Measurements from ENCODE around the gene ENPP3.

The ENPP3 gene

DNA sequence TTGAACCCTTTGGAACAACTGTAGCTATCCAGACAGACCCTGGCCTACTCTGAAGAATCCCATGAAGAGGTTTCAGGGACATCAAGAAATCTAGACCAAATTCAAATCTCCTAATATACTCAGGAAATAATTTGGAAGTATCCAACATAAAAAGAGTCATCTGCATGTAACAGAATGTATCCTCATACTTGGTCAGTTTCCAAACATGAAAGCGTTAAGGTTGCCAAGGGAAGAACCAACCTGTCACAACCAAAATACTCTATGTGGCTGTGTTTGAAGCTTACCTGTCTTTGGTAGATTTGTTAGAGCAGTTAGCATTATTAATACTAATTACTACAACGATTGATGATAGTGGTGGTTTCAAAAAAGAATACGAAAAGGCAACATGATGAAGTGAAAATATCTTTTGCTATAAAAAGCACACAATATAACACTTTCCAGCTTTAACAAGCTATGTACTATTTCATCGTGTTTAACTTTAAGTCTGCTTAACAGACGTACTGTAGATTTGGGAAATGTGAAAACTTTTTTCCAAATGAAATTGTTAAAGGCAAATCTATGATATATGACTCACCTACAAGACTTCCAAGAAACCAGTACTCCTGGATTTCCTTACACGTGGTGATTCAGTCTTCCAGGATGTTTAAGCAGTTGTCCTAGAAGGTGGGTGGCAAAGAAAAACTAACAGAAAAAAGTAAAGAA, 124.1 kb downstream of the ENPP3 start:
- no peaks in the 10 kb centered on the region for H3K36me3 ChIP-seq (ENCODE audit: low read depth)
- H3K27ac ChIP-seq (ENCODE audit: poor library complexity, severe bottlenecking) = no peak overlapping the region
- ATAC-seq (ENCODE audit: low read depth) (peak; percentile 83), DNase-seq (ENCODE audit: low spot score) (no peak)
- H3K4me3 ChIP-seq (ENCODE audit: severe bottlenecking) = no peak overlapping the region
- H3K4me1 ChIP-seq (ENCODE audit: insufficient read depth, poor library complexity, severe bottlenecking) = no peaks in the 10 kb centered on the region
- no peaks in the 10 kb centered on the region for H3K9me3 ChIP-seq (ENCODE audit: severe bottlenecking)
- H3K27me3 ChIP-seq (ENCODE audit: insufficient read depth, poor library complexity, severe bottlenecking) = no peaks in the 10 kb centered on the region
- TF ChIP-seq, protein P1, sequence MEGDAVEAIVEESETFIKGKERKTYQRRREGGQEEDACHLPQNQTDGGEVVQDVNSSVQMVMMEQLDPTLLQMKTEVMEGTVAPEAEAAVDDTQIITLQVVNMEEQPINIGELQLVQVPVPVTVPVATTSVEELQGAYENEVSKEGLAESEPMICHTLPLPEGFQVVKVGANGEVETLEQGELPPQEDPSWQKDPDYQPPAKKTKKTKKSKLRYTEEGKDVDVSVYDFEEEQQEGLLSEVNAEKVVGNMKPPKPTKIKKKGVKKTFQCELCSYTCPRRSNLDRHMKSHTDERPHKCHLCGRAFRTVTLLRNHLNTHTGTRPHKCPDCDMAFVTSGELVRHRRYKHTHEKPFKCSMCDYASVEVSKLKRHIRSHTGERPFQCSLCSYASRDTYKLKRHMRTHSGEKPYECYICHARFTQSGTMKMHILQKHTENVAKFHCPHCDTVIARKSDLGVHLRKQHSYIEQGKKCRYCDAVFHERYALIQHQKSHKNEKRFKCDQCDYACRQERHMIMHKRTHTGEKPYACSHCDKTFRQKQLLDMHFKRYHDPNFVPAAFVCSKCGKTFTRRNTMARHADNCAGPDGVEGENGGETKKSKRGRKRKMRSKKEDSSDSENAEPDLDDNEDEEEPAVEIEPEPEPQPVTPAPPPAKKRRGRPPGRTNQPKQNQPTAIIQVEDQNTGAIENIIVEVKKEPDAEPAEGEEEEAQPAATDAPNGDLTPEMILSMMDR (IDR thresholded peaks at IDR 0.05; ENCODE audit: poor library complexity, severe bottlenecking) = no peak

DNA sequence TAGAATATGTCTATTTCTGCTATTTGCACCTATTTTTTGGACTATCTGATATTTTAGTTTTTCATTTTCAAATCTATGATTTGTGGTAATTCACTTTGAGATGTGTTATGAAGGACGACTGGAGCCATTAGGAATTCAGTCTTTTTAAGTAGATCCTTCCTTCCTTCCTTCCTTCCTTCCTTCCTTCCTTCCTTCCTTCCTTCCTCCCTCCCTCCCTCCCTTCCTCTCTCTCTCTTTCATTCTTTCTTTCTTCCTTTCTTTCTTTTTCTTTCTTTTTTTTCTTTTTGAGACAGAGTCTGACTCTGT, 124.6 kb downstream of the ENPP3 start:
- TF ChIP-seq, protein P1 (IDR thresholded peaks at IDR 0.05; ENCODE audit: poor library complexity, severe bottlenecking) = no peak
- H3K27me3 ChIP-seq (ENCODE audit: insufficient read depth, poor library complexity, severe bottlenecking) = no peaks in the 10 kb centered on the region
- H3K36me3 ChIP-seq (ENCODE audit: low read depth) = no peaks in the 10 kb centered on the region
- no peak overlapping the region for H3K4me3 ChIP-seq (ENCODE audit: severe bottlenecking)
- H3K4me1 ChIP-seq (ENCODE audit: insufficient read depth, poor library complexity, severe bottlenecking) = no peaks in the 10 kb centered on the region
- ATAC-seq (ENCODE audit: low read depth) = no peak
- H3K27ac ChIP-seq (ENCODE audit: poor library complexity, severe bottlenecking) = no peak overlapping the region
- H3K9me3 ChIP-seq (ENCODE audit: severe bottlenecking) = no peaks in the 10 kb centered on the region
- no peak for DNase-seq (ENCODE audit: low spot score)

DNA sequence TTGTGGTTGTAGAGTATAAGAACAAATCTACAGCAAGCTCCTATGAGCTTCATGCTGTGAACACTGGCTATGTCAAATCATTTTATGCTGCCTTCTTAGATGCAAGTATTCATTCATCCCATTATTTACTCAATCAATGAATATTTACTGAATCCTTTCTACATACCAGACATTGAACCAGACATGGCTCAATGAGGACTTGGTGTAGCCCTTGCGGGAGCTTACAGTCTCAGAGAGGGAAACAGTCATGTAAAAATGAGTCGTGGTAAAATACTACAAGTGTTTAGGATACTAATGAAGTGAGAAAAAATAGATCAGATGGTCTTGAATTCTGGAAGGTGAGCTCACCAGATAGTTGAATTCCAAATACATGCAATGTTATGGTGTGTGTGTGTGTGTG, 125.9 kb downstream of the ENPP3 start:
- H3K9me3 ChIP-seq (ENCODE audit: severe bottlenecking) = no peaks in the 10 kb centered on the region
- no peak overlapping the region for H3K27ac ChIP-seq (ENCODE audit: poor library complexity, severe bottlenecking)
- H3K36me3 ChIP-seq (ENCODE audit: low read depth) = no peaks in the 10 kb centered on the region
- no peak for DNase-seq (ENCODE audit: low spot score)
- no peaks in the 10 kb centered on the region for H3K27me3 ChIP-seq (ENCODE audit: insufficient read depth, poor library complexity, severe bottlenecking)
- no peak overlapping the region for H3K4me3 ChIP-seq (ENCODE audit: severe bottlenecking)
- no peak for ATAC-seq (ENCODE audit: low read depth)
- no peaks in the 10 kb centered on the region for H3K4me1 ChIP-seq (ENCODE audit: insufficient read depth, poor library complexity, severe bottlenecking)
- TF ChIP-seq, protein P1 (IDR thresholded peaks at IDR 0.05; ENCODE audit: poor library complexity, severe bottlenecking) = no peak

DNA sequence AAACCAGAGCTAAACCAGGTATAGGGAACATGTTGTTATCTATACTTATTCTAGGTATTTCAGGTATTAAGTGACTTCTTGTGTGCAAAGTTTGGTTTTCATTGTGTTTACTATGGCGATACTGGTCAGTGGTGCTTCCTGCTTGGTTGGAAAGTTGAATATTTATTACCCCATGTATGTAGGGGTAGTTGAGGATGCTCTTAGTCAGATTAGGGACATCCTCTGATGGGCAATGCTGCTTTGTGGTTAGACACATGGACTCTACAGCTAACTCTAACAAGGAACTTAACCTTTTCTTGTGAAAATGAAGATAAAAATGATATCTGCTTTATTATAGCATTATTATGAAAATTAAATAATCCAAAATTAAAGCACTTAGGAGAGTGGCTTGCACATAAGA, 126.6 kb downstream of the ENPP3 start:
- Histone ChIP-seq H3K36me3 (ENCODE audit: low read depth) (no peaks in the 10 kb centered on the region), H3K9me3 (ENCODE audit: severe bottlenecking) (no peaks in the 10 kb centered on the region), H3K27me3 (ENCODE audit: insufficient read depth, poor library complexity, severe bottlenecking) (no peaks in the 10 kb centered on the region), H3K4me1 (ENCODE audit: insufficient read depth, poor library complexity, severe bottlenecking) (no peaks in the 10 kb centered on the region), H3K27ac (ENCODE audit: poor library complexity, severe bottlenecking) (no peak overlapping the region), H3K4me3 (ENCODE audit: severe bottlenecking) (no peak overlapping the region)
- no peak for DNase-seq (ENCODE audit: low spot score)
- TF ChIP-seq, protein P1 (IDR thresholded peaks at IDR 0.05; ENCODE audit: poor library complexity, severe bottlenecking) = no peak
- ATAC-seq (ENCODE audit: low read depth) = no peak

DNA sequence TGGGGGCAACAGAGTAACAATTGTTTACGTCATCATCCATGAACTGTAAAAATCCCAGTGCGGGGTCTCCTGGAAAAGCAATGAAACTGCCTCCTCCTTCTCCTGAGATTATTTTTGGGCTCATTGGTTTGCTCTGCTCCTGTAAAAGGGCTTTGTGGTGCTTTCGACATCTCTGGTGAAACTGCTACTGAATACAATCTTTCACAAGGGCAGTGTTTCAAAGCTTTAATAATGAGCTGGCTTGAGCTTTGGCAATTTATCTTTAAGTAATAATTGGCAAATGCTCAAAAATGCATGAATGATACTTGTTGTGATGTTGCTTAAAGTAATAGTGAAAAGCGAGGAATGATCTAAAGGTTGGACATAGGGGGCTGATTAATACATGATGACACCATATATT, 127.2 kb downstream of the ENPP3 start:
- no peaks in the 10 kb centered on the region for H3K9me3 ChIP-seq (ENCODE audit: severe bottlenecking)
- ATAC-seq (ENCODE audit: low read depth) = no peak
- DNase-seq (ENCODE audit: low spot score) = no peak
- H3K4me1 ChIP-seq (ENCODE audit: insufficient read depth, poor library complexity, severe bottlenecking) = no peaks in the 10 kb centered on the region
- H3K4me3 ChIP-seq (ENCODE audit: severe bottlenecking) = no peak overlapping the region
- H3K36me3 ChIP-seq (ENCODE audit: low read depth) = no peaks in the 10 kb centered on the region
- no peaks in the 10 kb centered on the region for H3K27me3 ChIP-seq (ENCODE audit: insufficient read depth, poor library complexity, severe bottlenecking)
- TF ChIP-seq, protein P1 (IDR thresholded peaks at IDR 0.05; ENCODE audit: poor library complexity, severe bottlenecking) = no peak
- no peak overlapping the region for H3K27ac ChIP-seq (ENCODE audit: poor library complexity, severe bottlenecking)
